Left renal cortex interstitium (tissue), 4 donors: ENCODE data around the gene ESRP2. TPM values are rescaled to one million over a fixed set of nuclear protein-coding genes. Genes with fewer than 3 reads are reported as not detected.

Source experiments
- DNase-seq, 4 donors: peaks; one replicate each; pipeline ENCODE4 v3.0.0-alpha.2; 2013; ENCODE audit warnings: low read depth in 4 of 4, low spot score in 2 of 4, missing footprints in 1 of 4
- polyA plus RNA-seq, 4 donors: library from polyadenylated mRNA; unstranded; fragments of 120-200 nt; gene quantifications; one replicate each; pipeline ENCODE4 v1.2.1, GENCODE V29; 2013; ENCODE audit not compliant: insufficient read length in 4 of 4

Gene ESRP2
- polyA plus RNA-seq, 4 donors, result 25.5 to 44.0 (median 32.1) TPM

GRCh38 chr16:68242926-68243858 lies 7.3 kb upstream of the ESRP2 start:
- DNase-seq, result no peak

GRCh38 chr16:68242085-68242484 lies 6.2 kb upstream of the ESRP2 start:
- DNase-seq, result no peak

GRCh38 chr16:68238029-68238345 lies 2.1 kb upstream of the ESRP2 start:
- no peak for DNase-seq

GRCh38 chr16:68237243-68238028 lies 1.5 kb upstream of the ESRP2 start:
- DNase-seq, result peak; percentile 89 to 98 (median 96)

GRCh38 chr16:68236826-68237242 lies 907 bp upstream of the ESRP2 start:
- no peak for DNase-seq

GRCh38 chr16:68236137-68236825 lies 354 bp upstream of the ESRP2 start:
- DNase-seq, result no peak

- DNase-seq, result no peak
These were observed 630 bp downstream of the ESRP2 start for GRCh38 chr16:68235108-68235886.

GRCh38 chr16:68234188-68235107 lies 1.5 kb downstream of the ESRP2 start:
- DNase-seq, result no peak

GRCh38 chr16:68233835-68234187 lies 2.1 kb downstream of the ESRP2 start:
- no peak for DNase-seq

GRCh38 chr16:68233085-68233834 lies 2.7 kb downstream of the ESRP2 start:
- no peak for DNase-seq

GRCh38 chr16:68232335-68232734 lies 3.6 kb downstream of the ESRP2 start:
- no peak for DNase-seq

GRCh38 chr16:68231384-68232136 lies 4.4 kb downstream of the ESRP2 start:
- DNase-seq, result no peak

- DNase-seq, result no peak
These were observed 5.0 kb downstream of the ESRP2 start for GRCh38 chr16:68230956-68231355.

- DNase-seq, result no peak
These were observed 5.8 kb downstream of the ESRP2 start for GRCh38 chr16:68230176-68230571.

GRCh38 chr16:68229431-68230175 lies 6.3 kb downstream of the ESRP2 start:
- peak in 2 of 4 donors; percentile 41 to 51 for DNase-seq

- no peak for DNase-seq
These were observed 7.3 kb downstream of the ESRP2 start for GRCh38 chr16:68228652-68229051.

- DNase-seq, result no peak
These were observed 7.9 kb downstream of the ESRP2 start for GRCh38 chr16:68227850-68228553.
